ENCODE results near the gene FABP1.
A peak's percentile ranks its signal among the peaks of the same experiment; 100 is the strongest.

FABP1 gene

DNA sequence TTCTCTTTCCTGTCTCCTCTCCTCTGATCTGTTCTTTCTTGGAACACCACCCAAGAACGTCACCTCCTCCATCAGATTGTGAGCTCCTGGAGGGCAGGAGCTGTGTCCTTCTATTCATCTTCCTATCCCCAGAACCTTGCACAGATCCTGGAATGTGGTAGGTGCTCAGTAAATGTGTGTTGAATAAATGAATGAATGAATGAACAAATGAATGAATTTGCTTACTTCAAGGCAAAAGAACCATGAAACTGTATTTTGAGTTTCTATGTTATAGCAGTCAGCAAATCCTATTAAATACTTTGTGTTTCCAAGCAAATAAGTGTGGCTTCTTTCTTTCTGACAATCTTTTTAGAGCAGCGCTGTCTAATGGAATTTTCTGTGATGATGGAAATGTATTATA is 14.8 kb downstream of the FABP1 start:
- no peak for DNase-seq

DNA sequence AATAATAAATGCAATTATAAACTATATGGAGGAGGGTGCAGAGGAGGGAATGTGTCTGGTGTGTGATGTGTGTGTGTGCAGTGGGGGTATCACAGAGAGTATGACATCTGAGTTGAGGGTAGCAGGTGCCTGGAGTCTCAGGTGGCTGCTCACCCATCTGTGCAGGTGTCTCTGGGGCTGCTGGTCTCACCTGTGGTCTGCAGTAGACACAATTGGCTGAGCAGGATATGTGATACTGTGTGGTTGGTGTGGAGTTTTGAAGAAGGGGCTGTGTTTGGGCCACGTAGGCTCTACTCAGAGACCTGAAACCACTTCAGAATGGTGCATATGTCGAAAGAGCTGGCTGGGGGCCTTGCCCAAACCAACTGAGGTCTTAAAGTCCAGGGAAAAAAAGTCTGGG is 17.0 kb downstream of the FABP1 start:
- no peak for DNase-seq

DNA sequence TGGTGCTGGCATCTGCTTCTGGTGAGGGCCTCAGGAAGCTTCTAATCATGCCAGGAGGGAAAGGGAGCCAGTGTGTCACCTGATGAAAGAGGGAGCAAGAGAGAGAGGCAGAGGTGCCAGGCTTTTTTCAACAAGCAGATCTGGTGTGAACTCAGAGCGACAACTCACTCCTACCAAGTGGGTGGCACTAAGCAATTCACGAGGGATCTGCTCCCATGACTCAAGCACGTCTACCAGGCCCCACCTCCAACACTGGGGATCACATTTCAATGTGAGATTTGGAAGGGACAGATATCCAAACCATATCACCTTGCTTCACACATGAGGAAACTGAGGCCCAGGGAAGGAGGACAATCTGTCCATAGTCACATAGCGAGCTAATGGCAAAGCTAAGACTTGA is 19.1 kb downstream of the FABP1 start:
- DNase-seq, result no peak

DNA sequence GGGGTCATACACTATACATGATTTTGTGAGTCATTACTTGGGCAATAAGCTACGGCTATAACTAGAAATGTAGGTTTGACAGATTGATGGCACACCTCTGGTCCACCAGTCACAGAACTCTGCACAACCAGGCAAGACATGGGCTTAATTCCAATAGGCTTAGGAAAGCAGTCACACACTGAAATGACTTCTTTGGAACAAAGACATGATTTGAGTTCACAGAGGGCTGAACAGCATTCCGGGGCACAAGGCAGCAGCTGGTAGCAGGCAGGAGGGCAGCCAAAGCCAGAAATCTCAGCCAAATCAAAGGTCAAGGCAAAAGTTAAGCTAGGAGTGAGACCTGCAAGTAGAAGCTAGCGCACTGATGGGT is 27.4 kb downstream of the FABP1 start:
- no peak for DNase-seq

DNA sequence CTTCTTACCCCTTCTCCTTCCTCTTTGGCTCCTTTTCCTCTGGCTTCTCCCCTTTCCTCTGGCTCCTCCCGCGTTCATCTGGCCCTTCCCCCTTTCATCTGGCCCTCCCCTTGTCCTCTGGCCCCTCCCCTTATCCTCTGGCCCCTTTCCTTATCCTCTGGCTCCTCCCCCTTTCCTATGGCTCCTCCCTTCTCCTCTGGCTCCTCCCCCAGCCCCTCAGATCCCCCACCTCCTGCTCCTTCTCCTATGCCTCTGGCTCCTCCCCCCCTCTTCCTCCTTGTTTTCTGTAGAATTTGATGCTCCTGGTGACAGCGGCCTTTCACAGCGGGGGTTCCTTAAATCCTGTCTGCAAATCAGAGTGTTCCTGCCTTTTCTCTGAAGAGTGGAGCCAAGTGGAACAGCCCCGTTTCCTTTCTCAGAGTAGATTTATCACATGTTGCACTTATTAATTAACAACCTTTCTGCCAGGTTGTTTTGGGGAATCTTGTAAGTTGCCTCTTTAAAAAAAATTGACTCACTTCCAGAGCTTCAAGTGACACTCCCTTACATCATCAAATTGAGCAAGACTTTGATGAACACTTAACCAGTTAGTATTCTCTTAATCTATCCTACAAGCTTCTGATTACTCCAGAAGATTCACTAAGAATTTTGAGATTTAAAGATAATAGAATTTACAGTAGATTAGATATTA is 27.9 kb downstream of the FABP1 start:
- peak; percentile 11 for DNase-seq

DNA sequence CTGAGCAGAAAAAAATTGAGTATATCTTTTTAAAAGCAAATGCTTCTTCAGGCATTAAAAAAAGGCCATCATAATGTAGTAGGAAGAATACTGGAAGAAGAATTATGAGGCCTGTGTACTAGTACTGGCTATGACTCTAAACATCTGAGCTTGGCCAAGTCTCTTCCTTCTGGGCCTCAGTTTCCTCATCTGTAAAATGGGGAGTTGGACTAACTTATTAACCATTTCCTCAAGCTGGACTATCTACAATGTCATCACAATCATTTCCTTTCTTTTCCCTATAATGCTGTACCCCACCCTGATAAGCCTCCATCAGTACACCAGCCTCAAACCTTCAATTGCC is 29.3 kb downstream of the FABP1 start:
- DNase-seq, result no peak

DNA sequence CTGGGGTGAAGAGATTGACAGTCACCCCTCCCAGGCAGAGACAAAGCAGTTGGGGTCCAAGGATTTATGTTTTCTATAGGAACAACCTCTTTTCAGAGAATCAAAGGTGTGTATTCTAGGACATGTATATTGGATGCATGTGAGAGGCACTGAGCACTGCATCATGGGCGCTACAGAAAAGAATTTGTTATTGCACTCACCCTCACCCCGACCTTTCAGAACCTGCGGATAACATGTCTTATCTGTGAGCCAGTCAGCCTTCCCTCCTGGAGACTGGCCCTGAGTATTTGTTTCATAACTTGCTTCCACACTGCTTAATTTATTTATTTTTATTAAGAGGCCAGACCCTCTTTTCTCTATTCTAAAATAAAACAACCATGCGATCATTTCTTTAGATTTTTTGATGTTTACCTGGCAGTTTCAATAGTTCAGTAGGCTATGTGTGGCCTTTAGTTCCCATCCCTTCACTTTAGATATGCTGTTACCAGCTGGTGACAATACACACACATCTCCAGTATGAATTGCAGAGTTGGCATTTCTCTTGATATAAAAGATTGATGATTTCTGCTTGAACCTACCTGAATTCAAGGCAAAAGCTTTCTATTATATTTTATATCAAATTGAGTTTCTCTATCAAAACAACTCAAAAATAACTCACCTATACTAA is 29.8 kb downstream of the FABP1 start:
- no peak for DNase-seq

DNA sequence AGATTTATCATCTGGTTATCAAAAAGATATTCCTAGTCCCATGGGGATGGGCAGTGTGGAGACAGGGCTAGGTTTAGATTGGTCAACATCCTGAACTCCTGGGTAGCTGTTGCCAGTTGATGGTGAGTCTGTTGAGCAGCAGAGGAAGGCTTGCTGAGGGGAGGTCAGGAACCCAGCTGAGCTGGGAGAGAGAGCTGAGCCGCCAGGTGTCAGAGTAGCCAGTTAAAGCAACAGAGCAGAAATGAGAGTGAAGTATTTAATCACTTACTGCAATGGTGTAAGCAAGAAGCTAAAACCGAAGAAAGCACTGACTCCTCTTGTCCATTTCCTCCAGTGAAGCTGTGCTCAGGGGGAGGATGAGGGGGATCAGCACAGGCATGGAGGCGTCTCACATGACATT is 30.7 kb downstream of the FABP1 start:
- DNase-seq, result no peak

DNA sequence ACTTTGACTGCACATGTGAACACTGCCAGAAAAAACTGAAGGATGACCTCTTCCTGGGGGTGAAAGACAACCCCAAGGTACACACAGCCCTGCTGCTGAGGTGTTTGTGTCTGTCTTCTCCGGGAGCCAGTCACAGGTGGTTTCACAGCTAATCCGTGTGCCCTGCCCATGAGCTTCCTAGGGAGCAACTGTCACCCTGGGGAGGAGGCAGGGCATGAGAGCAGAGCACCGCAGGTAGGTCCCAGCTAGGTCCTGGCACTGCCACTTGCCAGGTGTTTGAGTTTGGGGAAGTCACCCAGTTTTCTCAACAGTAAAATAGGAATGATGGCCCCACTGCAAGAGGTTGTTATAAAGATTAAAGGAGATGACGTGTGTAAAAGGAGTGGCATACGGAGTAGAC is 31.2 kb downstream of the FABP1 start:
- DNase-seq, result no peak

DNA sequence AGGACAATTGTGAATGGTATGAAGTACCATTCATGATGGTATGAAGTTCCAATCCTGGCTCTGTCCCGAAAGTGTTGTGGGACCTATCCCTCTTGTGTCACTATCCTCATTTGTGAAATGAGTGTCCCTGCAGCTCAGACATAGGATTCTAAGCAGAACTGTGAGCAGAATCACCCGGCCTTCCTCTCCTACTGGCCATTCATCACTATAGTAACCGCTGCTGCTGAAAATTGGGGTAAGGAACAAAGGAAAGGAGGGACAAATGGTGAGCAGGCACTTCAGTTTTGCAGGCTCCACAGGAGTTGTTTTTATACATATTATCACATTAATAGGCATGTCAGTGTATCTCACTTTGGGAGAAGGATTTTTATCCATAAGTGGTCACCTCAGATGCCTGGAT is 32.8 kb downstream of the FABP1 start:
- DNase-seq, result no peak

DNA sequence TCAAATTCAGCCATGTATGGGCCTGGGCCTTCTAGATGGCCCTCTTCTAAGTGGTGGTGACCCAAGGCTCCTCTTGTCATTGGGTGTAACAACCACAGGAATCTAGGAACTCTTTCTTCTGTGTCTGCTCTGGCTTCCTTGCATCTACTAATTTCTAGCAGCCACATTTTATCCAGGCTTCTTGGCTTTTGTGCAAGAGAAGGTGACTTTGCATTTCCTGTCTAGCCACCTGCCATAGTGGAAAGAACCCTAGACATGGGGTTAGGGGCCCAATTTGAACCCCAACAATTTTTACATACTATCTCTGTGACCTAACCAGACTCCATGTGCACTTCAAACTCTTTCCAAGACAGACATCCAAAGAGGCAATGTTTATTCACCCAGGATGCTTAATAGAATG is 35.1 kb downstream of the FABP1 start:
- DNase-seq, result no peak

DNA sequence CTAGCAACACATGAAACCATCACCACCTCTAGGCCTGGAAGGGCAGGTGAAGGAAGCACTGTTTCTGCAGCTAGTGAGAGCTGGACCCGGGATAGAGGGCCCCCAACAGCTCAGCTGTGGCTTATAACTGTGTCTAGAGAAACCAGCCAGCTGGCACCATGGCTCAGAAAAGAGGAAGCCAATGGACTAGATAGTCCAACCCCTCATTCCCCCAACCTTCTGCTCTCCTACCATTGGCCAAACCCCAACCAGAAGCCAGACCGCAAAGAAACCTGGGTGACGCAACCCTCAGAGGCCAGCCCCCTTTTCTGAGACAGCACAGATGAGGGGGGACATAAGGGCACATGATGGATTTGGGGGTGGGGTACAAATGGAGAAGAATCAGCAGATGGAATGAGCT is 35.9 kb downstream of the FABP1 start:
- DNase-seq, result no peak

DNA sequence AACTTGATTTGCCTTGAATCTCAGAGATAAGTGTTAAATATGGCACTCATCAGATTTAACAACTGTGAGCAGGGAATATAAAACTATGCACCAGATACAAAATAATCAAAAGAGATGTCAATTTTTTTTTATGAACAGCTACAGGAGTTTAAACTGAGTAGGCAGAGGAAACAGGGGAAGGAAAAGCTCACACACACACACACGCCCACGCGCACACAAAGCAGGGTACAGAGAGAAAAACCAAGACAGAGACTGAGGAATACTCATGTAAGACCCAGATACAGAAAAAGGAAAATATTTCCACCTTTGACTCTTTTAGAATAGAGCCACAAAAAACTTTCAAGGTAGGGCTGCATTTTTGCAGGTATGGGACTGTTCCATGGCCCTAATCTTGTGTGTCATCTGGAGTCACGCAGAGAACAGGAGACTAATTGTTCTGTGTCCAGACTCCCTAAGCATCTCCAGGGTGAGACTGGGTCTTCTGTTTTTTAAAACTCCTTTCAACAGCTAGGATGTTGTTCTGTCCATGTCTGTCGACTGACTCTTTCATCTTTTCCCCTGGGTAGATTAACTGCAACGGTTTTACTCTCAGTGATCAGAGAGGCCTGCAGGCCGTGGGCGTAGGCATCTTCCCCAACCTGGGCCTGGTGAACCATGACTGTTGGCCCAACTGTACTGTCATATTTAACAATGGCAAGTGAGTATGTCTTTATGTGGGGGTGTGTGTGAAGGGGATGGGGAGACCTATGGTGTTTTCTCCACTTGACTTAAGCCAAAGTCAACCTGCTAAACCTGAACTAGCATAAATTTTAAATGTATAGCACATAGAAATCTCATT is 37.2 kb downstream of the FABP1 start:
- DNase-seq, result peak; percentile 54

DNA sequence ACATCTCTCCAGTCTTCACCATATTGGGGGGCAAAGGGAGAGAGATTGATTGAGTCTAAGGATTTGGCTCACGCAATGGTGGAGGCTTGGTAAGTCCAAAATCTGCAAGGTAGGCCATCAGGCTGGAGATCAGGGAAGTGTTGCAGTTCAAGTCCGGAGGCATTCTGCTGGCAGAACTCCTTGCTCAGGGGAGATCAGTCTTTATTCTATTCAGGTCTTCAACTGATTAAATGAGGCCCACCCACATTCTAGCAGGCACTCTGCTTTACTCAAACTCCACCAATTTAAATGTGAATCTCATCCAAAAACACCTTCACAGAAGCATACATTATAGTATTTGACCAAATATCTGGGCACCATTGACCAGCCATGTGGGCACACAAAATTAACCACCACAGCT is 38.9 kb downstream of the FABP1 start:
- DNase-seq, result no peak

DNA sequence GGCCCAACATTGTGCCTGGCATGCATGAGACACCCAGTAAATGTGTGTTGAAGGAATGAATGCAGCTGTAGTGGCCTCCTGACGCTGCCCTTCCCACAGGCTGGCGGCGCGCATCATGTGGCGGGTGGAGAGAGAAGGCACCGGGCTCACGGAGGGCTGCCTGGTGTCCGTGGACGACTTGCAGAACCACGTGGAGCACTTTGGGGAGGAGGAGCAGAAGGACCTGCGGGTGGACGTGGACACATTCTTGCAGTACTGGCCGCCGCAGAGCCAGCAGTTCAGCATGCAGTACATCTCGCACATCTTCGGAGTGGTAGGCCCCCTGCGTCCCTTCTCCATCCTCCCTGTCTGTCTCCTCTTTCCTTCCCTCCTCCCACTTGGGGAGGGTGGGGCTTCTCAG is 40.1 kb downstream of the FABP1 start:
- no peak for DNase-seq

DNA sequence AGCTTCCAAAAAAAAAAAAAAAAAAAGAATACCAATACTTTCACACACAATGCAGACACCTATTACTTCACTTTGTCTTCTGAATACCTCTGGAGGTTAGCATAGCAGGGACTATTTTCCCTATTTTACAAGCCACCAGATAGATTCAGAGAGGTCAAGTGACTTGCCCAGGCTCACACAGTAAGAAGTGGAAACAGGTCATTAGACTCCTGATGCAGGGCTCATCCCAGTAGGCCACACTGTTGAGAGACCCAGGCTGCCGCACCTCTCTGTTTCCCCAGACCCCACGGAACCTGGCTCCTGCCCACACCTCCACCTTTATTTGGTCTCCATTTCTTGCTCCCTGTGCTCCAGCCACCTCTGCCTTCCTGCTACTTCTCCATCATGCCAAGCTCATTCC is 40.8 kb downstream of the FABP1 start:
- no peak for DNase-seq

DNA sequence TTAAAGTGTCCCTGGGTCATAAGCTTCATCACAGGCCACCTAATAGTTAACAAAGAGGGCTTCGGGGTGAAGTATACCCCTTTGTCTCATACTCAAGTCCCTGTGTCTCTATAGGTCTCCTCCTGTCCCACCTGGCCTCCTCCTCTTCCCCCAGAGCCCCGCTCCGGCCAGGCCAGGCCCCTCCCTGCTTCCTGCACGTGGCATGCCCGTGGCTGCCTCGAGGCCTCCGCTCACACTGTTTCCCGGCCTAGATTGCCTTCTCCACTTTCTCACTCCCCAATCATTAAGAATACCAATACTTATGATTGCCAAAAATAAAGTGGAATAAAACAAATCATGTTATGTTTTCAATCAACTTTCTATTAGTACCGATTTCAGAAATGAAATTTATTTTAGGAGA is 41.5 kb downstream of the FABP1 start:
- DNase-seq, result no peak

DNA sequence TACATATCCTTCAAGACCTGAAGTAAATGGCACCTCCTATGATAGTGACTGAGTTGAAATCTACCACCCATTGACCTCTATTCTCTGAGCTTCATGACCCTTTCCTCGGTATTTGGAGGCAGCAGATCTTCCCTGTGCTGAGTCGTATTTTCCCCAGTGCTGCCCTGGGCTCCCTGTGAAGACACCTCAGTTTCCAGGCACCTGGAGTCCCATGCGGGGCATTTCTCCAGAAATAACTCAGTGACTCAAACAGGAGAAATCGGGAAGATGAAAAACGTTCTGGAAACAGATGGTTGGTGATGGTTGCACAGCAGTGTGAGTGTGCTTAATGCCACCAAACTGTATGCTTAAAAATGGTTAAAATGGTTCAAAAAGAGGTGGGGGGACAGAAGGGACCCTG is 42.3 kb downstream of the FABP1 start:
- DNase-seq, result no peak

DNA sequence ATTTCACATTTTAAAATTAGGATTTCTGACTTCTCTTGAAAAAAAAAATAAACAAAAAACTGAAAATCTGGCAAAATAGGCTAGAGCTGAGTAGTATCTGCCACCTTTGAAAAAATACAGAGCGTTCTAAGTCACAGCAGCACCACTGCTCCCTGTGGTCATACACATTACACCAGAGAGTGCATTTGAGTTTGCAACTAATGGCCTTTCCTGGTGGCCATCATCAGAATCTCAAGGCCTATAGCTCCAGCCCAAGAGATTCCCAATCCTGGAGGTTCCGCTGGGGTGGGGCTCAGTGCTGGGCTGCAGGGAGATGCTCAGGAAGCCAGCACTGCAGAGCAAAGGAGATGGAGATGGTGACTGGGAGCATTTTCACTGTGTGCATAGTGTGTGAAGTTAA is 42.8 kb downstream of the FABP1 start:
- DNase-seq, result no peak

DNA sequence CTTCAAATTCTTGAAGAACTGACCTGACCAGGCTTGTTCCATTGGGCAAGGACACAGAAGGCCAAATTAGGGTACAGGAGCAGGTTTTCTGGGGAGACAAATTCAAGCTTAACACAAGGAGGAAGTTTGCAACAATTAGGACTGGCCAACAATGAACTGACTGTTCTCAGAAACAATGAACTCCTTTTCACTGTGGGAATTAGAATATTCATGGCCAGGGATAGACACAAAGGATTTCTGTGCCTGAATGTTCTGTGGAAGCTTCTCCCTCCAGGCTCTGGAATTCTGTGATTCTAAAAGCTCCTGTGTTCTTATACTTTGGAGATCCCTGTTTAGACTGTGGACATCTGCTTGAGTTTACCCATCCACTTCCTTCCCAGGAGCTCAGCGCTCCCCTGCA is 45.1 kb downstream of the FABP1 start:
- DNase-seq, result no peak

DNA sequence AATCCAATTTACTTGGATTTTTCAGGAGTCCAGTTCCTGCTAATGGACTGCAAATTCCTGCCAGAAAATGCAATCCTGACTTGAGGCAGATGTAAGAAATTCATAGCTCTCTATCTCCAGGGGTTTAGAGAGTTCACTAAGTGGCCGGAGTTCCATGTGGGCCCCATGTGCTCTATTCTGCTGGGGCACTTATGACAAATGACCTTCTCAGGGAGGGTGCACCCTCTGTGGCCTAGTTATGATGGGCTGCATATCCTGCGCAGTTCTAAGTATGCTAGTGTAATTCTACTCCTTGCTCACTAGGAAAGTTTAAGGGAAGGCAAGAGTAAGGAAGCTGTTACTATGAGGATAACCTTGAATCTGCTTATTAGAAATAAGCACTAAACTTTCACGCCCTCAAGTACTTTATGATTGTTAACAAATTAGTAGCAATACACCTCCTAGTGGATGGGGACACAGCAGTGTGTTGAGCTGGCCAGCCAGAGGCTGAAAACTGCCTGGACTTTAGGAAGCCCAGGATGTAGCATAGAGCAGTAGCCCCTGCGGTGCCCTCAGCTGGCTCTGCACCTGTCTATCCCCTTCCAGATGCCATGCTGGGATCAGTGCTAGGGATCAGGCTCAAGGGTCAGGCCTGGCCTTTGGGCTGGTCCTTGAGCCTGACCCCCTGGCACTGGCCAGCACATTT is 45.8 kb downstream of the FABP1 start:
- DNase-seq, result no peak

DNA sequence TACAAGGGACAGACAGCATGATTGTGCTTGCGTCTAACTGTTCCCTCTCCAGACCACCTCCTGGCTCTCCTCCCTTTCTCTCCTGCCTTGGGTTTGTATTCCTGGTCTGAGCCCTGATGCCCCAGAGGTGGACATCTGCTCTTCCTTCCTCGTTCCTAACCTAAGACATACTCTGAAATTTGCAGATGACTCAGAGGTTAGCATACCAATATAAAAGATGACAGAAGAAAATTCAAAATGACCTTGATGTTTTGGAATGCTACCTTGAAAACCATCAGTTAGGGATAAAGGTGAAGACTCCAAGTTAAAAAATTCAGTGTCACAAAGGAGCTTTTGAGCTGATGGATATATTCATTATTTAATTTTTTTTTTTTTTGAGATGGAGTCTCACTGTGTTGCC is 47.3 kb downstream of the FABP1 start:
- no peak for DNase-seq

DNA sequence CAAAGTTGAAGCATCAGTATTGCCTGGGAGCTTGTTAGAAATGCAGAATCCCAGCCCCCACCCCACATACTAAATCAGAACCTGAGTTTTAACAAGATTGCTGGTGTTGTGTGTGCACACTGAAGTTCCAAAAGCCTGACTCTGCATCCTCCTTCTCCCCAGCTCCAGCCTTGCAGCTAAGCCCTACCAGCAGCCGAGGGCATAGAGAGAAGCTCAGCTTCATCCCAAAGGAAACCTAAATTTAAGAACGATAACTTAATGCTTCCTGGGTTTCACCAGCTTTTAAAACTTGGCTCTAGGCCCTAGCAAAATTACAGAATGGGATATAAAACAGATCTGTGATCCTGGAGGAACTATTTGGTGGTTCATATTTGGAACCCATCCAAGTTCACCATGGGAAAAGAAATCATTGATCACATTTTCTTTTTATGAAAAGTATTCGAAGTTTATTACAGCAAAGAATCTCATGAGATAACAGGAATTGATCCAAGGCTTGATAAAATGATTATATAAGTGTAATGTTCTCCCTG is 49.2 kb downstream of the FABP1 start:
- no peak for DNase-seq

DNA sequence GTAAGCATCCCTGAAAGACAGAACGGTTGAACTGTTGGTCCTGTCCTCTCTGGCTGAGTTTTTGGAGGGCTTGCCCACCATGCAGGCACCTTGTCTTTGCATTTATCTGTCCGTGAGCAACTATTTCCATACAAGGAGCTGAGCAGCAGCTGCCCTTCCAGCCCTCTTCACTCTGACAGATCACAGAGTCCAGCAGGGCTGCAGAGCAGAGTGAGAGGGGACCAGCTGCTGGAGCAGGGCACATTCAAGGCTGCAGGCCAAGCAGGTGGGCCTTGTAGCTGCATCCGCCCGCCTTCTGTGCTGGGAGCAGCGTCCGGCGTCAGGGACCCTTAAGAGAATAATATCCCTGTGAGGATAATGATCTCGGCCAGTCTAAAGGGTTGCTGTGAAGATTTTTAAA is 50.8 kb downstream of the FABP1 start:
- no peak for DNase-seq

Measured in activated CD4-positive, alpha-beta T cell treated with anti-CD3 and anti-CD28 coated beads for 48 hours (primary cell).